K562 (cell line): ENCODE results near the gene NRXN2. TPM values are rescaled to one million over a fixed set of nuclear protein-coding genes. Genes with fewer than 3 reads are reported as not detected.

Source experiments
- BHLHE40 ChIP-seq: IDR thresholded peaks from 2 replicates; pipeline ENCODE4 v1.6.1; 2011; ENCODE audit warnings: low read length, improper control_type of control experiment
- BRF1 ChIP-seq: IDR thresholded peaks from 3 replicates; pipeline ENCODE4 v1.6.1; 2011; ENCODE audit warnings: borderline replicate concordance, mild to moderate bottlenecking; ENCODE audit not compliant: insufficient read length; ENCODE audit errors: extremely low read depth
- FIP1L1 ChIP-seq: fragments of 200-400 bp; formaldehyde crosslinking; IDR thresholded peaks from 2 replicates; pipeline ENCODE4 v1.6.1; 2018; ENCODE audit warnings: mild to moderate bottlenecking, low read depth, low read length; ENCODE audit not compliant: poor library complexity, severe bottlenecking
- FOXK2 ChIP-seq, 2 experiments: fragments of 450-650 bp; IDR thresholded peaks in 1 of 2; conservative IDR thresholded peaks in 1 of 2; 2 replicates each; pipeline ENCODE4 v1.6.1; 2016; ENCODE audit warnings: low read depth in 2 of 2, mild to moderate bottlenecking in 1 of 2
- JUND ChIP-seq, 2 experiments: IDR thresholded peaks; 2 replicates in 1 of 2; 3 replicates in 1 of 2; pipeline ENCODE4 v1.6.1; 2011; ENCODE audit warnings: borderline replicate concordance in 2 of 2, low read depth in 2 of 2, low read length in 2 of 2, improper control_type of control experiment in 1 of 2, missing biosample characterization in 1 of 2, missing genetic modification characterization in 1 of 2, missing genetic modification reagents in 1 of 2
- MAFF ChIP-seq: IDR thresholded peaks from 2 replicates; pipeline ENCODE4 v1.6.1; 2012; ENCODE audit warnings: low read length, improper control_type of control experiment
- MAZ ChIP-seq, 2 experiments: fragments of 450-650 bp in 1 of 2; sonication (generic) in 1 of 2; formaldehyde crosslinking; IDR thresholded peaks in 1 of 2; conservative IDR thresholded peaks in 1 of 2; 2 replicates each; pipeline versions ENCODE4 v1.4.0 to v1.5.0; 2020; ENCODE audit warnings: mild to moderate bottlenecking in 1 of 2, missing genetic modification reagents in 1 of 2
- MCM5 ChIP-seq: fragments of 450-650 bp; IDR thresholded peaks from 2 replicates; pipeline ENCODE4 v1.6.1; 2016; ENCODE audit warnings: low read depth
- MEIS2 ChIP-seq: fragments of 450-650 bp; IDR thresholded peaks from 2 replicates; pipeline ENCODE4 v1.6.1; 2014; ENCODE audit warnings: mild to moderate bottlenecking; ENCODE audit not compliant: partially characterized antibody
- PBX2 ChIP-seq, 2 experiments: IDR thresholded peaks in 1 of 2; conservative IDR thresholded peaks in 1 of 2; 2 replicates each; pipeline ENCODE4 v1.6.1; 2016; ENCODE audit warnings: low read depth in 2 of 2, mild to moderate bottlenecking in 1 of 2, missing compliant biosample characterization in 1 of 2, missing genetic modification characterization in 1 of 2, moderate library complexity in 1 of 2
- PCBP2 ChIP-seq: fragments of 200-400 bp; formaldehyde crosslinking; IDR thresholded peaks from 2 replicates; pipeline ENCODE4 v1.6.1; 2018; ENCODE audit warnings: low read length, low read depth, mild to moderate bottlenecking, moderate library complexity; ENCODE audit not compliant: poor library complexity, severe bottlenecking
- PKNOX1 ChIP-seq: fragments of 450-650 bp; IDR thresholded peaks from 2 replicates; pipeline ENCODE4 v1.6.1; 2016
- TCF7L2 ChIP-seq: fragments of 150-350 bp; IDR thresholded peaks from 2 replicates; pipeline ENCODE4 v1.6.1; 2016; ENCODE audit warnings: low read depth, mild to moderate bottlenecking, low read length, moderate library complexity
- TEAD1 ChIP-seq, 2 experiments: fragments of 450-650 bp in 1 of 2; sonication (generic) in 1 of 2; formaldehyde crosslinking; IDR thresholded peaks; 2 replicates each; pipeline versions ENCODE4 v1.4.0 to v1.8.0; 2020 to 2022; ENCODE audit warnings: mild to moderate bottlenecking in 2 of 2, missing genetic modification reagents in 1 of 2
- TEAD2 ChIP-seq: fragments of 450-650 bp; IDR thresholded peaks from 2 replicates; pipeline ENCODE4 v1.6.1; 2016; ENCODE audit warnings: missing genetic modification characterization, control low read depth, missing compliant biosample characterization
- ZFP36 ChIP-seq: fragments of 150-350 bp; IDR thresholded peaks from 2 replicates; pipeline ENCODE4 v1.6.1; 2018; ENCODE audit warnings: low read length, low read depth; ENCODE audit not compliant: partially characterized antibody
- ZNF316 ChIP-seq: fragments of 450-650 bp; IDR thresholded peaks from 2 replicates; pipeline ENCODE4 v1.6.1; 2016
- ZNF444 ChIP-seq: fragments of 250-450 bp; sonication (Bioruptor Pico); IDR thresholded peaks from 2 replicates; pipeline ENCODE4 v1.4.0; 2020; ENCODE audit warnings: mild to moderate bottlenecking, moderate library complexity
- polyA plus RNA-seq, 8 experiments: library from polyadenylated mRNA; depleted of rRNA in 4 of 8; stranded (reverse) in 5 of 8; unstranded in 3 of 8; fragments of >200 nt; fragmentation: Nextera tagmentation in 2 of 8; fragmentation: Illumina TruSeq in 1 of 8; extraction: Ambion mirVana in 2 of 8; extraction: Trizol in 1 of 8; gene quantifications; 2 replicates each; pipeline versions ENCODE4 v1.2.1 to v1.2.3, GENCODE V29; 2011 to 2014; ENCODE audit warnings: inconsistent platforms in 1 of 8, missing spikeins in 1 of 8
- total RNA-seq, 7 experiments: library from RNA; depleted of rRNA in 6 of 7; stranded (reverse); fragments of >200 nt in 6 of 7; fragmentation: Illumina TruSeq in 2 of 7; extraction: Trizol in 2 of 7; gene quantifications; 2 replicates each; pipeline versions ENCODE4 v1.2.1 to v1.2.3, GENCODE V29; 2011 to 2021; ENCODE audit warnings: low replicate concordance in 1 of 7
- TF ChIP-seq, protein P1 (sequence below): IDR thresholded peaks from 2 replicates; pipeline ENCODE4 v1.6.1; 2011; ENCODE audit warnings: borderline replicate concordance, low read depth, mild to moderate bottlenecking, moderate library complexity, low read length; ENCODE audit not compliant: insufficient read depth, poor library complexity, severe bottlenecking
- TF ChIP-seq, protein P2 (sequence below): fragments of 450-650 bp; formaldehyde crosslinking; IDR thresholded peaks from 2 replicates; pipeline ENCODE4 v1.4.0; 2020; ENCODE audit warnings: mild to moderate bottlenecking

The NRXN2 gene
- total and polyA plus RNA-seq, 9 of the 15 experiments (the other 6 are each of a cell fraction or from before 2014, with no cell fraction given) = 0.07 to 0.47 (median 0.15) TPM; not detected in 4

DNA sequence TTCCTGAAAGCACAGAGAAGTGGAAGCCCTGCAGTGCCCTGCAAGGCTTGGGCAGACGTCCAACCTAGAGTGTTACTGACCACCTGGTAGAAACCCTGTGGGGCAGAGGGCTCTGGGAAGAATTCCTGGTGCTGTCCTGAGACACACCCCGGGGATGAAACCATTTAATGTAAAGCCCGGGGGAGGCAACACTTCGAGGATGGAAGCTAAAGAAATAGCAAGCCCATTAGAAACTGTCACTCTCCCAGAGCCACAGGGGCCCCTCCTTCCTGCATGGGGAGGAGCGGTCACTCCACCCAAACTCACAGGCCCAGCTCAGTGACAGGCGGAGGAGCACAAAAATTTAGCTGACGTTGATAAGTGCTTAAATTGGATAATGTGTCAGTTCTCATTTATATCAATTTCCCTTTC lies 57.6 kb downstream of the NRXN2 start (continued):
- TF ChIP-seq, protein P1, sequence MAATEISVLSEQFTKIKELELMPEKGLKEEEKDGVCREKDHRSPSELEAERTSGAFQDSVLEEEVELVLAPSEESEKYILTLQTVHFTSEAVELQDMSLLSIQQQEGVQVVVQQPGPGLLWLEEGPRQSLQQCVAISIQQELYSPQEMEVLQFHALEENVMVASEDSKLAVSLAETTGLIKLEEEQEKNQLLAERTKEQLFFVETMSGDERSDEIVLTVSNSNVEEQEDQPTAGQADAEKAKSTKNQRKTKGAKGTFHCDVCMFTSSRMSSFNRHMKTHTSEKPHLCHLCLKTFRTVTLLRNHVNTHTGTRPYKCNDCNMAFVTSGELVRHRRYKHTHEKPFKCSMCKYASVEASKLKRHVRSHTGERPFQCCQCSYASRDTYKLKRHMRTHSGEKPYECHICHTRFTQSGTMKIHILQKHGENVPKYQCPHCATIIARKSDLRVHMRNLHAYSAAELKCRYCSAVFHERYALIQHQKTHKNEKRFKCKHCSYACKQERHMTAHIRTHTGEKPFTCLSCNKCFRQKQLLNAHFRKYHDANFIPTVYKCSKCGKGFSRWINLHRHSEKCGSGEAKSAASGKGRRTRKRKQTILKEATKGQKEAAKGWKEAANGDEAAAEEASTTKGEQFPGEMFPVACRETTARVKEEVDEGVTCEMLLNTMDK = no peak
- TF ChIP-seq PBX2 (CRISPR knock-in tag; IDR thresholded peaks at IDR 0.05; ENCODE audit: low read depth) (peak; percentile 69), PBX2 (tag; conservative IDR thresholded peaks at IDR 0.05; ENCODE audit: low read depth) (peak; percentile 92), MEIS2 (peak; percentile 93), TEAD2 (tag) (peak; percentile 60; the same call in 1 of the 2 replicates), MAFF (no peak), MAZ (CRISPR knock-in tag; conservative IDR thresholded peaks at IDR 0.05 in 1 of 2, IDR thresholded peaks at IDR 0.05 in 1 of 2) (peak in 1 of 2 experiments; percentile 63; a peak in 1 of 4 replicates), MCM5 (no peak), PCBP2 (no peak), ZNF316 (peak; percentile 45), ZFP36 (no peak), TCF7L2 (peak; percentile 80), FOXK2 (conservative IDR thresholded peaks at IDR 0.05 in 1 of 2, IDR thresholded peaks at IDR 0.05 in 1 of 2; ENCODE audit: low read depth in 2 of 2) (peak in 1 of 2 experiments; percentile 90; a peak in 2 of 4 replicates), ZNF444 (CRISPR knock-in tag) (no peak), PKNOX1 (peak; percentile 96), FIP1L1 (no peak), BRF1 (no peak), TEAD1 (CRISPR knock-in tag; IDR thresholded peaks at IDR 0.05) (peak in 1 of 2 experiments; percentile 97; a peak in 2 of 4 replicates), BHLHE40 (peak; percentile 26; the same call in 1 of the 2 replicates), JUND (IDR thresholded peaks at IDR 0.05; ENCODE audit: borderline replicate concordance, low read depth, low read length) (peak; percentile 66; the same call in 1 of the 2 replicates), JUND (tag; IDR thresholded peaks at IDR 0.05; ENCODE audit: borderline replicate concordance, low read depth, low read length) (no peak)
- TF ChIP-seq, protein P2, sequence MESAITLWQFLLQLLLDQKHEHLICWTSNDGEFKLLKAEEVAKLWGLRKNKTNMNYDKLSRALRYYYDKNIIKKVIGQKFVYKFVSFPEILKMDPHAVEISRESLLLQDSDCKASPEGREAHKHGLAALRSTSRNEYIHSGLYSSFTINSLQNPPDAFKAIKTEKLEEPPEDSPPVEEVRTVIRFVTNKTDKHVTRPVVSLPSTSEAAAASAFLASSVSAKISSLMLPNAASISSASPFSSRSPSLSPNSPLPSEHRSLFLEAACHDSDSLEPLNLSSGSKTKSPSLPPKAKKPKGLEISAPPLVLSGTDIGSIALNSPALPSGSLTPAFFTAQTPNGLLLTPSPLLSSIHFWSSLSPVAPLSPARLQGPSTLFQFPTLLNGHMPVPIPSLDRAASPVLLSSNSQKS (CRISPR knock-in tag) = 0 out of 2 replicates have a peak, but pooled peaks have one; percentile 19
